Measurements from ENCODE around the gene MRPS22.
A peak's percentile ranks its signal among the peaks of the same experiment; 100 is the strongest.
"Not testable (repeated sequence)": the region's sequence is repeated elsewhere in the genome, so short reads cannot be mapped to it uniquely, and the experiment has no call there.

The MRPS22 gene

GRCh38 chr3:139374099-139374498, 30.3 kb downstream of the MRPS22 start:
- Histone ChIP-seq H3K4me1 (peaks cover 6% of the 10 kb centered on the region), H3K27me3 (ENCODE audit: low read depth) (no peaks in the 10 kb centered on the region), H3K36me3 (replicated peaks) (peaks cover 88% of the 10 kb centered on the region), H3K4me3 (no peak overlapping the region), H3K9me3 (no peaks in the 10 kb centered on the region)
- in situ Hi-C loops (cut with MboI; ENCODE audit: low sequenced_read_pairs), result no loop called here
- DNase-seq (ENCODE audit: low spot score in 2 of 2), result no peak

DNA sequence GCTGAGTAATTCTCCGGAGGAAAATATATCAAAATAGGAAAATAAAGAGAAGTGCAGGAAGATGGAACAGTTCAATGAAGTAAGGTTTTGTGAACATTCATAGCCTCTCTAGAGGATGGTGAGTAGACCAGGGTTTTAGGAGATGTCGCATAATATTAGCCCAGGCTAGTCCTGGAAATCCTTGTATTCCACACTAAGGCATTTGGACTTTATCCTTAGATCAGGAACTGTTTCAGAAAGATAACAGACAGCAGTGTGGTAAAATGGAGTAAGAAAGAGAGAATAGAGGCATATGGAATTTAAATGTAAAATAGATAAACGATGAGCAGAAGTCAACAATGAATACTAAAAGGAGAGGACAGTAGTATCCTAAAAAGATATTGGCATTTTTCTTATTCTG, 33.6 kb downstream of the MRPS22 start:
- peaks cover 75% of the 10 kb centered on the region for H3K36me3 ChIP-seq (replicated peaks)
- DNase-seq (ENCODE audit: low spot score in 2 of 2), result no peak
- in situ Hi-C loops (cut with MboI; ENCODE audit: low sequenced_read_pairs), result no loop called here
- H3K4me1 ChIP-seq, result peaks cover 12% of the 10 kb centered on the region
- no peaks in the 10 kb centered on the region for H3K27me3 ChIP-seq (ENCODE audit: low read depth)
- no peak overlapping the region for H3K4me3 ChIP-seq
- no peaks in the 10 kb centered on the region for H3K9me3 ChIP-seq

DNA sequence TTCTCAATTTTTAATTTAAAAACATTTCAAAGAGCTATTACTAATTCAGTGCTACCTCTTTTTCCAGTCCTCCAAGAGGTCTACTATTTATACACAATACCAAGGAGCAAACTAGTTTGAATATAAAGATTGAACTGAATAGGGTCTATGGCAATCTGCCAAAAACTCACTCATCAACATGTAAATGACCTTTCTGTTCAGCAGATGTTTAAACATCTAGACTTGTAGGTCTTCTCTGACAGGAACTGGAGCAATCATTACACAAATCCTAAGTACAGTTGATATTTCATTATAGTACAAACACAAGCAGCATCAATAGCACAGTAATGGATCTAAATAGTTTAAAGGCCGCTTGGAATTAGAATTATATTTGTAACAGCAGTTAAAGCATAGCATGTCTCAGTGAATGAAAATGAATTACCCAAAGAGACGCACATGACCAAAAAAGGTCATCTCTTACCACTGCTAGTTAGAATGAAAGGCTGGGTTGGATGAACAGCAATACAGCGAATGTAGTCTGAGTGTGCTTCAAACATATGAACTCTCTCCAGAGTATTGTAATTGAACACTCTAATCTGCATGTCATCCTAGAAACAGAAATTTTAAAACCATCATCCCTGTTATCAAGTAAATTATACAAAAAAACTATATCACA, 34.9 kb downstream of the MRPS22 start:
- Histone ChIP-seq H3K27me3 (ENCODE audit: low read depth) (no peaks in the 10 kb centered on the region), H3K9me3 (no peaks in the 10 kb centered on the region), H3K36me3 (replicated peaks) (peaks cover 73% of the 10 kb centered on the region), H3K4me3 (no peak overlapping the region), H3K4me1 (peaks cover 12% of the 10 kb centered on the region)
- in situ Hi-C loops (cut with MboI; ENCODE audit: low sequenced_read_pairs), result no loop called here
- DNase-seq (ENCODE audit: low spot score in 2 of 2), result peak; percentile 27 to 84

- in situ Hi-C loops (cut with MboI; ENCODE audit: low sequenced_read_pairs), result no loop called here
- Histone ChIP-seq H3K4me3 (no peak overlapping the region), H3K9me3 (no peaks in the 10 kb centered on the region), H3K4me1 (peaks cover 12% of the 10 kb centered on the region), H3K36me3 (replicated peaks) (peaks cover 54% of the 10 kb centered on the region), H3K27me3 (ENCODE audit: low read depth) (no peaks in the 10 kb centered on the region)
- no peak for DNase-seq (ENCODE audit: low spot score in 2 of 2)
Observed at GRCh38 chr3:139380575-139380974, 36.8 kb downstream of the MRPS22 start.

- in situ Hi-C loops (cut with MboI; ENCODE audit: low sequenced_read_pairs), result not testable (repeated sequence)
Observed at GRCh38 chr3:139382291-139382690, 38.5 kb downstream of the MRPS22 start.

DNA sequence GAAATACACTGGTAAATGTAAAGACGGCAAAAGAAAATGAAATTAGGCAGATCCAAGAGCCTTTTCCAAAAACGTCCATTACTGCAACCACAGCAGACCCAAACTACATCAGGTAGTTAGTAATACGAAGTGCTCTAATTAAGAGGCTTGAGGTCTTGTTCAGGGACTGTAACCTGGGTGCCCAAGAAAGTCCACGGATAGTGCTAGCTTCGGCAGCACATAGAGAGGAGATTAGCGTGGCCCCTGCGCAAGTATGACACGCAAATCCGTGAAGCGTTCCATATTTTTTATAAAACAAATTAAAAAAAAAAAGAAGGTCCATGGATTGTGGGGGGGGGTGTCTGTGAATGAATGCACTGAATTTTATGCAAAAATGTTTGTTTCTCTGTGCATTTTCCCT, 44.3 kb downstream of the MRPS22 start:
- H3K36me3 ChIP-seq (replicated peaks), result peaks cover 9% of the 10 kb centered on the region
- peak overlapping the region; percentile 90 for H3K4me3 ChIP-seq
- no peak for DNase-seq (ENCODE audit: low spot score in 2 of 2)
- no peaks in the 10 kb centered on the region for H3K9me3 ChIP-seq
- peaks cover 10% of the 10 kb centered on the region for H3K4me1 ChIP-seq
- in situ Hi-C loops (cut with MboI; ENCODE audit: low sequenced_read_pairs), result no loop called here
- no peaks in the 10 kb centered on the region for H3K27me3 ChIP-seq (ENCODE audit: low read depth)

More at GRCh38 chr3:139382291-139382690, 38.5 kb downstream of the MRPS22 start:
- not testable (repeated sequence) for H3K27me3 ChIP-seq (ENCODE audit: low read depth); DNase-seq (ENCODE audit: low spot score in 2 of 2); H3K9me3 ChIP-seq; H3K4me3 ChIP-seq
- H3K36me3 ChIP-seq (replicated peaks), result peaks cover 39% of the 10 kb centered on the region
- peaks cover 15% of the 10 kb centered on the region for H3K4me1 ChIP-seq

- peak in 1 of 2 experiments; percentile 8 for DNase-seq (ENCODE audit: low spot score in 2 of 2)
- in situ Hi-C loops (cut with MboI; ENCODE audit: low sequenced_read_pairs), result no loop called here
- no peaks in the 10 kb centered on the region for H3K9me3 ChIP-seq
Observed at GRCh38 chr3:139388821-139389551, 45.2 kb downstream of the MRPS22 start.

GRCh38 chr3:139389552-139390368, 45.9 kb downstream of the MRPS22 start, which contains the start of gene COPB2:
Gene COPB2, minus strand, starts transcription at chr3:139389647. Its CDS starts 97 bp downstream, at chr3:139389550.
- Histone ChIP-seq H3K4me1 (peaks cover 10% of the 10 kb centered on the region), H3K36me3 (replicated peaks) (peaks cover 5% of the 10 kb centered on the region; the same call in 1 of the 2 replicates), H3K27me3 (ENCODE audit: low read depth) (no peaks in the 10 kb centered on the region), H3K4me3 (peak within 1 kb of the TSS; percentile 90), H3K9me3 (no peaks in the 10 kb centered on the region)
- peak; percentile 96 to 99 for DNase-seq (ENCODE audit: low spot score in 2 of 2)
- in situ Hi-C loops (cut with MboI; ENCODE audit: low sequenced_read_pairs), result no loop called here

More at GRCh38 chr3:139388821-139389551, 45.2 kb downstream of the MRPS22 start:
- Histone ChIP-seq H3K4me1 (peaks cover 10% of the 10 kb centered on the region), H3K27me3 (ENCODE audit: low read depth) (no peaks in the 10 kb centered on the region), H3K36me3 (replicated peaks) (peaks cover 5% of the 10 kb centered on the region; the same call in 1 of the 2 replicates), H3K4me3 (peak overlapping the region; percentile 90)

GRCh38 chr3:139394116-139394515, 50.3 kb downstream of the MRPS22 start:
- DNase-seq (ENCODE audit: low spot score in 2 of 2), result no peak
- no peaks in the 10 kb centered on the region for H3K27me3 ChIP-seq (ENCODE audit: low read depth)
- in situ Hi-C loops (cut with MboI; ENCODE audit: low sequenced_read_pairs), result no loop called here

DNA sequence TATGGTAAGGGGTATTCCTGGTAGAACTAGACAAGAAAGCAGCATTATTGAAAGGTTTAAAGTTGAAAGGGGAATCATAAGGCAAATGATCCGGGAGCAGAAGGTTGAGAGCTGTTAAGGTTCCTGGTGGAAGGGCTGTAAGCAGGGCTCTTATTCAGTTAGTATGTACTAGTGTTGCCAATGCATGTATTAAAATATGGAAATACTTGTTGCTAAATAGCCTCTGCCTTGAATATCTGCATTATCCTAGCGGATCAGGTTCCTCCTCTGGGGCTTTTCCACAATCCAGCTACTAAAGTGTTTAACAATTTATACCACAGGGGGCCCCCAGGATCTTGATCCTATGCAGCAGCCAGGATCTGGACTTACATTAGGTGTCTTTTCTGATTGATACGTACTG, 52.9 kb downstream of the MRPS22 start:
- DNase-seq (ENCODE audit: low spot score in 2 of 2), result no peak
- no peaks in the 10 kb centered on the region for H3K36me3 ChIP-seq (replicated peaks)
- no peaks in the 10 kb centered on the region for H3K4me1 ChIP-seq
- in situ Hi-C loops (cut with MboI; ENCODE audit: low sequenced_read_pairs), result no loop called here
- H3K4me3 ChIP-seq, result no peak overlapping the region
- no peaks in the 10 kb centered on the region for H3K9me3 ChIP-seq
- H3K27me3 ChIP-seq (ENCODE audit: low read depth), result no peaks in the 10 kb centered on the region

More at GRCh38 chr3:139394116-139394515, 50.3 kb downstream of the MRPS22 start:
- Histone ChIP-seq H3K9me3 (no peaks in the 10 kb centered on the region), H3K36me3 (replicated peaks) (no peaks in the 10 kb centered on the region), H3K4me3 (no peak overlapping the region), H3K4me1 (no peaks in the 10 kb centered on the region; the same call in 1 of the 2 replicates)

DNA sequence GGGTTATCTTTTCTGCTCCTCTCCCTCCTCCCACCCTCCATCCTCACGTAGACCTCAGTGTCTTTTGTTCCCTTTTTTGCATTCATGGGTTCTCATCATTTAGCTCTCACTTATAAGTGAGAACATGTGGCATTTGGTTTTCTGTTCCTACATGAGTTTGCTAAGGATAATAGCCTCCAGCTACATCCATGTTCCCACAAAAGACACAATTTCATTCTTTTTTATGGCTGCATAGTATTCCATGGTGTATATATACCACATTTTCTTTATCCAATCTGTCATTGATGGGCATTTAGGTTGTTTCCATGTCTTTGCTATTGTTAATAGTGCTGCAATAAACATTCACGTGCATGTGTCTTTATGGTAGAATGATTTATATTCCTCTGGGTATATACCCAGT, 57.3 kb downstream of the MRPS22 start:
- H3K36me3 ChIP-seq (replicated peaks); DNase-seq (ENCODE audit: low spot score in 2 of 2); H3K4me1 ChIP-seq; H3K27me3 ChIP-seq (ENCODE audit: low read depth); H3K9me3 ChIP-seq; H3K4me3 ChIP-seq; in situ Hi-C loops (cut with MboI; ENCODE audit: low sequenced_read_pairs): not testable (repeated sequence)
